ENCODE data around the gene PTPRN. TPM values are rescaled to one million over a fixed set of nuclear protein-coding genes. Genes with fewer than 3 reads are reported as not detected.

Gene PTPRN
- total RNA-seq, 1 experiment from 2014 or later = 6.5 TPM

- no peaks in the 10 kb centered on the region for H3K27me3 ChIP-seq (ENCODE audit: insufficient read depth, low read length)
- H3K27ac ChIP-seq (ENCODE audit: insufficient read length, low read depth, low read length) = no peak overlapping the region
- WGBS (ENCODE audit: extremely low coverage, insufficient read length, low lambda C conversion rate) = no CpG with 5 or more reads among the region's 5 CpGs
Measured at GRCh38 chr2:219266232-219266631, 43.0 kb downstream of the PTPRN start.

More at GRCh38 chr2:219266232-219266631, 43.0 kb downstream of the PTPRN start:
- H4K8ac ChIP-seq (replicated peaks; ENCODE audit: insufficient read length, low read depth, low read length) = no peak overlapping the region
- H3K23ac ChIP-seq (ENCODE audit: insufficient read length, low read depth, low read length) = no peak overlapping the region
- H4K5ac ChIP-seq (ENCODE audit: insufficient read length, low read depth, low read length) = no peak overlapping the region
- H2BK120ac ChIP-seq (ENCODE audit: low read depth, low read length, poor library complexity, severe bottlenecking) = no peak overlapping the region
- H2BK5ac ChIP-seq (ENCODE audit: insufficient read length, low read length) = no peak overlapping the region
- no peak overlapping the region for H3K4me3 Mint-ChIP-seq
- no peaks in the 10 kb centered on the region for H3K79me2 ChIP-seq (ENCODE audit: insufficient read depth, low read length)
- H3T11ph ChIP-seq (ENCODE audit: low read length) = no peak overlapping the region
- H3K18ac ChIP-seq (ENCODE audit: insufficient read length, low read depth, low read length) = no peak overlapping the region
- no peak overlapping the region for H2BK20ac ChIP-seq (ENCODE audit: low read depth, low read length, poor library complexity, severe bottlenecking)
- H3K4me1 Mint-ChIP-seq = peaks cover 2 to 5% of the 10 kb centered on the region in 2 experiments; a peak in 2 of 4 replicates
- no peaks in the 10 kb centered on the region for H3K79me1 ChIP-seq (ENCODE audit: insufficient read depth, low read depth, low read length, poor library complexity, severe bottlenecking)
- H3K14ac ChIP-seq (ENCODE audit: insufficient read depth, low read length) = no peak overlapping the region
- no peaks in the 10 kb centered on the region for H3K9me3 Mint-ChIP-seq
- peaks cover 3% of the 10 kb centered on the region for H3K23me2 ChIP-seq (ENCODE audit: insufficient read length, low read depth, low read length, poor library complexity, severe bottlenecking)
- no peak overlapping the region for H3K4ac ChIP-seq (ENCODE audit: low read depth, low read length)
- no peak overlapping the region for H3K56ac ChIP-seq (ENCODE audit: insufficient read length, low read depth, low read length)
- no peak overlapping the region for H4K91ac ChIP-seq (ENCODE audit: insufficient read length, low read depth, low read length)
- no peak overlapping the region for H2BK12ac ChIP-seq (ENCODE audit: insufficient read length, low read depth, low read length)
- H2BK15ac ChIP-seq (ENCODE audit: low read depth, low read length) = no peak overlapping the region
- H3K4me1 ChIP-seq (ENCODE audit: insufficient read depth, low read length) = no peaks in the 10 kb centered on the region
- H4K20me1 ChIP-seq (ENCODE audit: control insufficient read depth, insufficient read depth, insufficient read length) = no peaks in the 10 kb centered on the region
- no peak overlapping the region for H2AFZ ChIP-seq (ENCODE audit: low read length)
- no peaks in the 10 kb centered on the region for H3K9me3 ChIP-seq (ENCODE audit: control insufficient read depth, low read depth, low read length)
- H3K4me2 ChIP-seq (ENCODE audit: insufficient read depth, insufficient read length, low read length) = no peak overlapping the region
- no peak for DNase-seq
- H3K27ac Mint-ChIP-seq = no peak overlapping the region
- no peak overlapping the region for H3K9ac ChIP-seq (ENCODE audit: extremely low read depth, insufficient read length, low read length)
- no peak overlapping the region for H2AK5ac ChIP-seq (ENCODE audit: insufficient read length, low read length)
- H3K36me3 Mint-ChIP-seq (ENCODE audit: insufficient read depth in 1 of 3, low read depth in 3 of 3) = no peaks in the 10 kb centered on the region
- TF ChIP-seq CTCF (conservative IDR thresholded peaks at IDR 0.05) = no peak
- peaks cover 49% of the 10 kb centered on the region for H3K27me3 Mint-ChIP-seq (ENCODE audit: low read depth)

Measured in H9 (cell line).